Testis (tissue), 3 donors: Measurements from ENCODE around the gene CCSAP. TPM values are rescaled to one million over a fixed set of nuclear protein-coding genes. Genes with fewer than 3 reads are reported as not detected.
"Not testable (repeated sequence)": the region's sequence is repeated elsewhere in the genome, so short reads cannot be mapped to it uniquely, and the experiment has no call there.

Experiments used
- DNase-seq: peaks from one replicate; pipeline ENCODE4 v3.0.0-alpha.2; 2019
- H3K27ac ChIP-seq, 2 donors: fragments of 200-600 bp; sonication (generic); one replicate each; pipeline ENCODE4 v1.5.1; 2019
- H3K27me3 ChIP-seq: fragments of 200-600 bp; sonication (generic); one replicate; pipeline ENCODE4 v1.5.1; 2019
- H3K36me3 ChIP-seq: fragments of 200-600 bp; sonication (generic); one replicate; pipeline ENCODE4 v1.5.1; 2017; ENCODE audit warnings: low read depth; ENCODE audit errors: missing control alignments
- H3K4me1 ChIP-seq: fragments of 200-600 bp; sonication (generic); one replicate; pipeline ENCODE4 v1.5.1; 2019
- H3K4me3 ChIP-seq, 2 donors: fragments of 200-600 bp; sonication (generic); one replicate each; pipeline ENCODE4 v1.5.1; 2017 to 2019
- H3K9me3 ChIP-seq: fragments of 200-600 bp; sonication (generic); one replicate; pipeline ENCODE4 v1.5.1; 2017
- CTCF ChIP-seq, 3 experiments: fragments of 450-650 bp in 2 of 3; fragments of 200-600 bp in 1 of 3; sonication (generic) in 1 of 3; IDR thresholded peaks; one replicate each; pipeline ENCODE4 v1.5.1; 2016 to 2019; ENCODE audit warnings: antibody characterized with exemption in 3 of 3, mild to moderate bottlenecking in 2 of 3, moderate library complexity in 1 of 3
- POLR2A ChIP-seq: fragments of 450-650 bp; IDR thresholded peaks from one replicate; pipeline ENCODE4 v1.6.1; 2017; ENCODE audit warnings: antibody characterized with exemption, mild to moderate bottlenecking, moderate library complexity
- WGBS, 2 donors: methylation state at CpG; one replicate each; pipeline ENCODE4 v1.1.5; 2018; 5-methylcytosine and 5-hydroxymethylcytosine counted together
- intact Hi-C: fragments of 100-400 bp; cut with DNase I; formaldehyde crosslinking; loops from one replicate; pipeline ENCODE4 v1.15.1; 2023; ENCODE audit warnings: low total_unique reads
- polyA plus RNA-seq: library from polyadenylated mRNA; stranded (reverse); fragments of 350-450 nt; fragmentation: Illumina TruSeq; extraction: RNeasy Lipid Tissue Mini Kit (QIAGEN cat#74804); gene quantifications from one replicate; pipeline ENCODE4 v1.2.3, GENCODE V29; 2014; ENCODE audit warnings: low read depth, low replicate concordance; ENCODE audit not compliant: insufficient read depth
- total RNA-seq, 2 donors: library from RNA; depleted of rRNA; stranded (reverse); fragments of >200 nt; gene quantifications; one replicate each; pipeline ENCODE4 v1.2.3, GENCODE V29; 2016

Gene CCSAP
- total and polyA plus RNA-seq, 3 donors from 2014 or later, result 3.2 to 4.1 (median 3.7) TPM

GRCh38 chr1:229297746-229298145 lies 45.1 kb downstream of the CCSAP start:
- no peaks in the 10 kb centered on the region for H3K9me3 ChIP-seq
- 93 to 95% methylated on average over 1 of the region's 1 CpG for WGBS, 2 donors
- H3K36me3 ChIP-seq, result no peaks in the 10 kb centered on the region
- no peak for TF ChIP-seq POLR2A
- TF ChIP-seq CTCF (IDR thresholded peaks at IDR 0.05), result no peak
- no peaks in the 10 kb centered on the region for H3K27me3 ChIP-seq
- intact Hi-C loops, result no loop called here
- no peak overlapping the region for H3K4me3 ChIP-seq
- no peak for DNase-seq
- no peaks in the 10 kb centered on the region for H3K4me1 ChIP-seq
- no peak overlapping the region for H3K27ac ChIP-seq

GRCh38 chr1:229296541-229296941 lies 46.3 kb downstream of the CCSAP start:
- H3K4me1 ChIP-seq, result no peaks in the 10 kb centered on the region
- H3K9me3 ChIP-seq, result no peaks in the 10 kb centered on the region
- no peaks in the 10 kb centered on the region for H3K36me3 ChIP-seq
- no peak for TF ChIP-seq CTCF (IDR thresholded peaks at IDR 0.05)
- TF ChIP-seq POLR2A, result no peak
- DNase-seq, result no peak
- WGBS, 2 donors, result 84% methylated on average over 3 of the region's 3 CpGs; no CpG with 5 or more reads in 1 of the 2 donors
- no peaks in the 10 kb centered on the region for H3K27me3 ChIP-seq
- intact Hi-C loops, result no loop called here
- H3K4me3 ChIP-seq, result no peak overlapping the region
- H3K27ac ChIP-seq, result no peak overlapping the region

GRCh38 chr1:229295745-229296144 lies 47.1 kb downstream of the CCSAP start:
- no peaks in the 10 kb centered on the region for H3K4me1 ChIP-seq
- no peaks in the 10 kb centered on the region for H3K36me3 ChIP-seq
- intact Hi-C loops, result no loop called here
- H3K4me3 ChIP-seq, result no peak overlapping the region
- no peaks in the 10 kb centered on the region for H3K27me3 ChIP-seq
- no peaks in the 10 kb centered on the region for H3K9me3 ChIP-seq
- WGBS, 2 donors, result 92 to 97% methylated on average over 7 to 11 of the region's 11 CpGs
- no peak overlapping the region for H3K27ac ChIP-seq
- no peak for DNase-seq
- no peak for TF ChIP-seq POLR2A
- TF ChIP-seq CTCF (IDR thresholded peaks at IDR 0.05), result no peak

- 87 to 90% methylated on average over 10 of the region's 10 CpGs for WGBS, 2 donors
- TF ChIP-seq CTCF (IDR thresholded peaks at IDR 0.05), result no peak
- TF ChIP-seq POLR2A, result no peak
- no peak for DNase-seq
- intact Hi-C loops, result no loop called here
- no peaks in the 10 kb centered on the region for H3K36me3 ChIP-seq
- no peaks in the 10 kb centered on the region for H3K4me1 ChIP-seq
- no peaks in the 10 kb centered on the region for H3K9me3 ChIP-seq
- H3K4me3 ChIP-seq, result no peak overlapping the region
- H3K27me3 ChIP-seq, result no peaks in the 10 kb centered on the region
- no peak overlapping the region for H3K27ac ChIP-seq
Observed at GRCh38 chr1:229293528-229294204, 49.2 kb downstream of the CCSAP start.

GRCh38 chr1:229291686-229292085 lies 51.2 kb downstream of the CCSAP start:
- H3K4me1 ChIP-seq, H3K27ac ChIP-seq, intact Hi-C loops, H3K9me3 ChIP-seq, H3K36me3 ChIP-seq, DNase-seq, H3K27me3 ChIP-seq, H3K4me3 ChIP-seq: not testable (repeated sequence)
- WGBS, 2 donors, result 93 to 97% methylated on average over 4 of the region's 4 CpGs
